Panc1 (cell line): ENCODE measurements around the gene STMN1. TPM values are rescaled to one million over a fixed set of nuclear protein-coding genes. Genes with fewer than 3 reads are reported as not detected.

ENCODE experiments used
- ATAC-seq: fragments of 200-7000 bp; cut with Tn5 transposase; 2 replicates; pipeline ENCODE4 v1.9.1; 2020; ENCODE audit warnings: mild to moderate bottlenecking, moderate library complexity
- BruUV-seq: library from RNA; stranded (reverse); fragments of 400-500 nt; replicated peaks from 2 replicates; lab custom pipeline; 2021; lab: Mats Ljungman, UMichigan
- CTCF ChIA-PET: fragments of 300-600 bp; sonication (Branson Sonifier 250); formaldehyde crosslinking; loops from one replicate; lab custom pipeline; 2022; ENCODE audit warnings: antibody characterized with exemption; lab: Charles Lee
- POLR2A ChIA-PET: fragments of 300-600 bp; sonication (Branson Sonifier 250); formaldehyde crosslinking; loops from one replicate; lab custom pipeline; 2022; ENCODE audit warnings: antibody characterized with exemption; lab: Charles Lee
- DNase-seq: peaks from one replicate; pipeline ENCODE4 v3.0.0-alpha.2; 2010; ENCODE audit warnings: low read depth, low spot score
- H3K27ac ChIP-seq: 2 replicates; pipeline ENCODE4 v1.5.1; 2011; ENCODE audit warnings: mild to moderate bottlenecking, low read length, inconsistent platforms
- H3K27me3 ChIP-seq: fragments of 200-500 bp; sonication (Bioruptor generic); 2 replicates; pipeline ENCODE4 v1.6.0; 2014; ENCODE audit warnings: low read length, inconsistent platforms; ENCODE audit not compliant: control insufficient read depth, insufficient read depth
- H3K36me3 ChIP-seq: fragments of 200-500 bp; sonication (Bioruptor generic); 2 replicates; pipeline ENCODE4 v1.5.1; 2014; ENCODE audit warnings: inconsistent platforms, mild to moderate bottlenecking, low read length, moderate library complexity; ENCODE audit not compliant: control insufficient read depth, insufficient read depth
- H3K4me1 ChIP-seq: 2 replicates; pipeline ENCODE4 v1.5.1; 2011; ENCODE audit warnings: inconsistent platforms, mild to moderate bottlenecking, low read length, moderate library complexity; ENCODE audit not compliant: control insufficient read depth, insufficient read depth
- H3K4me3 ChIP-seq, 2 experiments: 2 replicates each; pipeline ENCODE4 v1.5.1; 2011 to 2012; ENCODE audit warnings: low read depth in 2 of 2, low read length in 2 of 2, mild to moderate bottlenecking in 2 of 2, inconsistent platforms in 1 of 2, moderate library complexity in 1 of 2
- H3K9me3 ChIP-seq: fragments of 200-500 bp; sonication (Bioruptor generic); 2 replicates; pipeline ENCODE4 v1.5.1; 2014; ENCODE audit warnings: low read depth, mild to moderate bottlenecking, inconsistent platforms, low read length, moderate library complexity; ENCODE audit not compliant: control insufficient read depth, insufficient read depth
- POLR2AphosphoS5 ChIP-seq: IDR thresholded peaks from 2 replicates; pipeline ENCODE4 v1.6.1; 2012; ENCODE audit warnings: mild to moderate bottlenecking, low read depth, low read length, moderate library complexity
- SIN3A ChIP-seq: IDR thresholded peaks from 2 replicates; pipeline ENCODE4 v1.6.1; 2012; ENCODE audit warnings: low read depth, mild to moderate bottlenecking, low read length, moderate library complexity, borderline replicate concordance; ENCODE audit not compliant: insufficient read depth
- TCF7L2 ChIP-seq: IDR thresholded peaks from 2 replicates; pipeline ENCODE4 v1.6.1; 2011; ENCODE audit warnings: mild to moderate bottlenecking, low read depth, low read length, inconsistent platforms
- in situ Hi-C: cut with HindIII; loops from 2 replicates; pipeline ENCODE4 v1.10.0; 2016; ENCODE audit warnings: low sequenced_read_pairs, low pct_unique_long_range_greater_than_20kb
- intact Hi-C: fragments of 100-400 bp; cut with micrococcal nuclease; formaldehyde crosslinking; loops from one replicate; pipeline ENCODE4 v1.10.0; 2022; ENCODE audit not compliant: unreplicated experiment
- total RNA-seq: library from RNA; stranded (reverse); gene quantifications from one replicate; pipeline ENCODE4 v1.2.1, GENCODE V29; 2021; ENCODE audit not compliant: unreplicated experiment
- TF ChIP-seq, protein P1 (sequence below), 2 experiments: IDR thresholded peaks; 2 replicates each; pipeline ENCODE4 v1.6.1; 2011 to 2012; ENCODE audit warnings: low read depth in 2 of 2, control low read depth in 1 of 2, low read length in 1 of 2, mild to moderate bottlenecking in 1 of 2, moderate library complexity in 1 of 2; ENCODE audit not compliant: insufficient read depth in 1 of 2
- TF ChIP-seq, protein P2 (sequence below): fragments of 450-650 bp; IDR thresholded peaks from 2 replicates; pipeline ENCODE4 v1.5.1; 2017; ENCODE audit warnings: mild to moderate bottlenecking

The STMN1 gene
- total RNA-seq, 1 experiment from 2014 or later, result 316 TPM

DNA sequence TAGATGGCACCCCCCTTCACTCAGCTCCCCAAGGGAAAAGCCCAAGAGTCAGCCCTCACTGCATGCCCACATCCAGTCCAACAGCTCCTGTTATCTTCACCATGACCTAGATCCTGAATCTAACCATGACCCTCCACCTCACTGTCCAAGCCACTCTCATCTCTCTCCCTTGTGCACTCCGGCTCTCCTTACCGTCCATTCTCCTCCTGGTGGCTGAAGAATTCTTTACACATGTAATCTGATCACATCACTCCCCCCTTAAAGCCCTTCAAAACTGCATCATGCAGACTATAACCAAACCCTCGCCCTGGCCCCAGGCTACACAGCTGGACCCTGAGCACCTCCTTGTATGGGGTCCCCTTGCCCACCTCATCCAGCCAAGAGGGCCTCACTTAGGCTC lies 16.7 kb downstream of the STMN1 start:
- Histone ChIP-seq H3K27me3 (no peaks in the 10 kb centered on the region), H3K4me1 (peaks cover 51% of the 10 kb centered on the region), H3K9me3 (no peaks in the 10 kb centered on the region), H3K4me3 (no peak overlapping the region), H3K36me3 (no peaks in the 10 kb centered on the region), H3K27ac (peak overlapping the region; percentile 91)
- BruUV-seq, result no TSS peak
- no peak for TF ChIP-seq POLR2AphosphoS5
- TF ChIP-seq, protein P1, sequence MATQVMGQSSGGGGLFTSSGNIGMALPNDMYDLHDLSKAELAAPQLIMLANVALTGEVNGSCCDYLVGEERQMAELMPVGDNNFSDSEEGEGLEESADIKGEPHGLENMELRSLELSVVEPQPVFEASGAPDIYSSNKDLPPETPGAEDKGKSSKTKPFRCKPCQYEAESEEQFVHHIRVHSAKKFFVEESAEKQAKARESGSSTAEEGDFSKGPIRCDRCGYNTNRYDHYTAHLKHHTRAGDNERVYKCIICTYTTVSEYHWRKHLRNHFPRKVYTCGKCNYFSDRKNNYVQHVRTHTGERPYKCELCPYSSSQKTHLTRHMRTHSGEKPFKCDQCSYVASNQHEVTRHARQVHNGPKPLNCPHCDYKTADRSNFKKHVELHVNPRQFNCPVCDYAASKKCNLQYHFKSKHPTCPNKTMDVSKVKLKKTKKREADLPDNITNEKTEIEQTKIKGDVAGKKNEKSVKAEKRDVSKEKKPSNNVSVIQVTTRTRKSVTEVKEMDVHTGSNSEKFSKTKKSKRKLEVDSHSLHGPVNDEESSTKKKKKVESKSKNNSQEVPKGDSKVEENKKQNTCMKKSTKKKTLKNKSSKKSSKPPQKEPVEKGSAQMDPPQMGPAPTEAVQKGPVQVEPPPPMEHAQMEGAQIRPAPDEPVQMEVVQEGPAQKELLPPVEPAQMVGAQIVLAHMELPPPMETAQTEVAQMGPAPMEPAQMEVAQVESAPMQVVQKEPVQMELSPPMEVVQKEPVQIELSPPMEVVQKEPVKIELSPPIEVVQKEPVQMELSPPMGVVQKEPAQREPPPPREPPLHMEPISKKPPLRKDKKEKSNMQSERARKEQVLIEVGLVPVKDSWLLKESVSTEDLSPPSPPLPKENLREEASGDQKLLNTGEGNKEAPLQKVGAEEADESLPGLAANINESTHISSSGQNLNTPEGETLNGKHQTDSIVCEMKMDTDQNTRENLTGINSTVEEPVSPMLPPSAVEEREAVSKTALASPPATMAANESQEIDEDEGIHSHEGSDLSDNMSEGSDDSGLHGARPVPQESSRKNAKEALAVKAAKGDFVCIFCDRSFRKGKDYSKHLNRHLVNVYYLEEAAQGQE (IDR thresholded peaks at IDR 0.05; ENCODE audit: insufficient read depth in 1 of 2, low read depth in 2 of 2, low read length in 1 of 2), result no peak
- TF ChIP-seq, protein P2, sequence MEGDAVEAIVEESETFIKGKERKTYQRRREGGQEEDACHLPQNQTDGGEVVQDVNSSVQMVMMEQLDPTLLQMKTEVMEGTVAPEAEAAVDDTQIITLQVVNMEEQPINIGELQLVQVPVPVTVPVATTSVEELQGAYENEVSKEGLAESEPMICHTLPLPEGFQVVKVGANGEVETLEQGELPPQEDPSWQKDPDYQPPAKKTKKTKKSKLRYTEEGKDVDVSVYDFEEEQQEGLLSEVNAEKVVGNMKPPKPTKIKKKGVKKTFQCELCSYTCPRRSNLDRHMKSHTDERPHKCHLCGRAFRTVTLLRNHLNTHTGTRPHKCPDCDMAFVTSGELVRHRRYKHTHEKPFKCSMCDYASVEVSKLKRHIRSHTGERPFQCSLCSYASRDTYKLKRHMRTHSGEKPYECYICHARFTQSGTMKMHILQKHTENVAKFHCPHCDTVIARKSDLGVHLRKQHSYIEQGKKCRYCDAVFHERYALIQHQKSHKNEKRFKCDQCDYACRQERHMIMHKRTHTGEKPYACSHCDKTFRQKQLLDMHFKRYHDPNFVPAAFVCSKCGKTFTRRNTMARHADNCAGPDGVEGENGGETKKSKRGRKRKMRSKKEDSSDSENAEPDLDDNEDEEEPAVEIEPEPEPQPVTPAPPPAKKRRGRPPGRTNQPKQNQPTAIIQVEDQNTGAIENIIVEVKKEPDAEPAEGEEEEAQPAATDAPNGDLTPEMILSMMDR, result no peak
- no peak for TF ChIP-seq SIN3A
- no peak for TF ChIP-seq TCF7L2
- POLR2A ChIA-PET, result no interaction called here
- in situ Hi-C loops (no loop called here), intact Hi-C loops (no loop called here)
- CTCF ChIA-PET, result no interaction called here
- DNase-seq (no peak), ATAC-seq (no peak)

DNA sequence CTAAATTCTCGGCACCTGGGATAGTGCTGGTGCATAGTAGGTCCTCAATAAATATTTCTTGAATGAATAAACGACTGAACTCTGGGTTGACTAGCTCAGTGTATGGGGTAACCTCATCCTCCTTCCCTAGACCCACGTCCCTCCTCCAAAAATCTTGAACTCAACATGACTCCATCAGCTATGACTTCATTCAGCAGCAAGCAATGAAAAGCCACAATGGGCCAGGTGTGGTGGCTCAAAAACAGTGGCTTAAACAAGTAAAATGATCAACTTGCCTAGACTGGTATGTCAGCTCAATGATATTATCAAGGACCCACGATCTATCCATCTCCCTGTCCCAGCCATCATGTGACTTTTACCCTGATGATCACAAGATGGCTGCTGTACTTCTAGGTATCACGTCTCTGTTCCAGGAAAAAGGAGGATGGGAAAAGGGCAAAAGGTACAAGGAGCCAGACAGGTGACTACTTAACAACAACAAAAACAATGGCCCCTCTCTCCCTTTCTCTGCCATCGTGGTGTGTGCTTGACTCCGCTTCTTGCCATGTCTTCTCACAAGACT lies 17.7 kb downstream of the STMN1 start:
- H3K4me1 ChIP-seq, result peaks cover 45% of the 10 kb centered on the region
- intact Hi-C loops (no loop called here), in situ Hi-C loops (no loop called here)
- peak overlapping the region; percentile 91 for H3K27ac ChIP-seq
- no peaks in the 10 kb centered on the region for H3K36me3 ChIP-seq
- ATAC-seq, result no peak
- H3K27me3 ChIP-seq, result no peaks in the 10 kb centered on the region
- TF ChIP-seq POLR2AphosphoS5 (no peak), TCF7L2 (no peak), SIN3A (no peak)
- TF ChIP-seq, protein P1 (IDR thresholded peaks at IDR 0.05; ENCODE audit: insufficient read depth in 1 of 2, low read depth in 2 of 2, low read length in 1 of 2), result no peak
- TF ChIP-seq, protein P2, result no peak
- DNase-seq, result no peak
- BruUV-seq, result no TSS peak
- POLR2A ChIA-PET, result no interaction called here
- CTCF ChIA-PET, result no interaction called here
- H3K9me3 ChIP-seq, result no peaks in the 10 kb centered on the region
- H3K4me3 ChIP-seq, result no peak overlapping the region
